GM12892 (cell line): ENCODE data around the gene ADCYAP1.

ENCODE experiments used
- POLR2A ChIP-seq: IDR thresholded peaks from 2 replicates; pipeline ENCODE4 v1.6.1; 2011; ENCODE audit warnings: low read depth, low read length, control low read depth
- POLR2AphosphoS5 ChIP-seq: IDR thresholded peaks from 2 replicates; pipeline ENCODE4 v1.6.1; 2011; ENCODE audit warnings: low read depth, low read length, control low read depth
- TAF1 ChIP-seq: IDR thresholded peaks from 2 replicates; pipeline ENCODE4 v1.6.1; 2011; ENCODE audit warnings: low read depth, mild to moderate bottlenecking, control low read depth, low read length, borderline replicate concordance

- TF ChIP-seq POLR2A (no peak), TAF1 (no peak), POLR2AphosphoS5 (no peak)
Measured at GRCh38 chr18:887716-888115, 17.0 kb upstream of the ADCYAP1 start.
